Pancreas (tissue), 10 donors: ENCODE results near the gene IQCF2. TPM values are rescaled to one million over a fixed set of nuclear protein-coding genes. Genes with fewer than 3 reads are reported as not detected.
"Not testable (repeated sequence)": the region's sequence is repeated elsewhere in the genome, so short reads cannot be mapped to it uniquely, and the experiment has no call there.

Experiments used
- ATAC-seq, 4 donors: fragments of 200-7000 bp; cut with Tn5 transposase; one replicate each; pipeline versions ENCODE4 v1.8.0 to v1.9.1; 2020; ENCODE audit warnings: mild to moderate bottlenecking in 4 of 4, moderate library complexity in 4 of 4
- DNase-seq, 6 donors: peaks; one replicate each; pipeline ENCODE4 v3.0.0-alpha.2; 2020
- FAIRE-seq: peaks from 2 replicates; lab custom pipeline; 2012; peaks lifted over from hg19 to GRCh38; lab: Jason Lieb, UNC
- H3K27ac ChIP-seq, 4 donors: fragments of 200-600 bp; sonication (generic); 1 replicate in 3 of 4; 2 replicates in 1 of 4; pipeline versions ENCODE4 v1.5.0 to v1.8.0; 2020
- H3K27me3 ChIP-seq, 4 donors: fragments of 200-600 bp; one replicate each; pipeline ENCODE4 v1.8.0; 2021
- H3K36me3 ChIP-seq, 3 donors: fragments of 200-600 bp; sonication (generic) in 1 of 3; one replicate each; pipeline versions ENCODE4 v1.5.0 to v1.8.0; 2020 to 2021
- H3K4me1 ChIP-seq, 3 donors: fragments of 200-600 bp; one replicate each; pipeline ENCODE4 v1.8.0; 2021
- H3K4me3 ChIP-seq, 4 donors: fragments of 200-600 bp; sonication (generic) in 2 of 4; one replicate each; pipeline versions ENCODE4 v1.5.0 to v1.8.0; 2020 to 2021
- H3K9me3 ChIP-seq, 4 donors: fragments of 200-600 bp; one replicate each; pipeline ENCODE4 v1.8.0; 2021
- CTCF ChIP-seq, 4 donors: fragments of 200-600 bp; sonication (generic) in 3 of 4; IDR thresholded peaks; one replicate each; pipeline versions ENCODE4 v1.5.0 to v1.8.0; 2021; ENCODE audit warnings: antibody characterized with exemption in 4 of 4
- WGBS, 2 donors: extraction: QIAGEN DNeasy Blood & Tissue Kit; methylation state at CpG; one replicate each; pipeline ENCODE4 v1.1.7; 2013; 5-methylcytosine and 5-hydroxymethylcytosine counted together
- intact Hi-C, 3 donors: fragments of 100-400 bp; cut with DNase I; formaldehyde crosslinking; loops; one replicate each; pipeline versions ENCODE4 v1.11.1 to v1.14.2; 2022
- polyA plus RNA-seq, 2 donors: library from polyadenylated mRNA; stranded (reverse); fragments of 200-250 nt; gene quantifications; one replicate each; pipeline ENCODE4 v1.2.3, GENCODE V29; 2013
- total RNA-seq, 6 donors: library from RNA; stranded (reverse); fragmentation: NEBNext Ultra II Directional in 4 of 6; extraction: Animal tissue kit (Norgen Biotek cat#: 25700) in 4 of 6; gene quantifications; one replicate each; pipeline versions ENCODE4 v1.2.1 to v1.2.4, GENCODE V29; 2021 to 2023
- donor health status: healthy with polysubstance abuse.
- donor health status: DM: no; HTN: no; CAD: no; lungs with moderate emphysema.
- donor health status: DM: no; HTN: no; CAD: no.
- donor health status: control.
- donor health status: control.
- donor health status: Bipolar disorder and iron deficiency.
- donor health status: DM: yes; HTN: yes; CAD: no.
- donor health status: DM: no; HTN: no; CAD: no.
- donor health status: DM: no; HTN: no; CAD: no.
- donor health status: DM: yes; HTN: yes; CAD: no.

IQCF2 gene
- total and polyA plus RNA-seq, 8 donors: not detected

GRCh38 chr3:51830836-51831385, 30.5 kb upstream of the IQCF2 start:
- Histone ChIP-seq H3K9me3 (no peaks in the 10 kb centered on the region), H3K4me3 (no peak overlapping the region), H3K4me1 (no peaks in the 10 kb centered on the region), H3K36me3 (no peaks in the 10 kb centered on the region), H3K27me3 (no peaks in the 10 kb centered on the region), H3K27ac (no peak overlapping the region)
- WGBS, 2 donors: 48 to 60% methylated on average over 4 of the region's 4 CpGs
- no peak for FAIRE-seq
- ATAC-seq: no peak
- DNase-seq: no peak
- no peak for TF ChIP-seq CTCF (IDR thresholded peaks at IDR 0.05)
- intact Hi-C loops: no loop called here

- FAIRE-seq (no peak), DNase-seq (no peak), ATAC-seq (no peak)
- H3K4me1 ChIP-seq: no peaks in the 10 kb centered on the region
- no peaks in the 10 kb centered on the region for H3K9me3 ChIP-seq
- no peak overlapping the region for H3K4me3 ChIP-seq
- H3K36me3 ChIP-seq: no peaks in the 10 kb centered on the region
- no peak for TF ChIP-seq CTCF (IDR thresholded peaks at IDR 0.05)
- no peak overlapping the region for H3K27ac ChIP-seq
- WGBS, 2 donors: 76 to 78% methylated on average over 5 of the region's 5 CpGs
- intact Hi-C loops: no loop called here
- H3K27me3 ChIP-seq: no peaks in the 10 kb centered on the region
Measured at GRCh38 chr3:51836606-51837005, 24.8 kb upstream of the IQCF2 start.

- Histone ChIP-seq H3K4me3 (no peak overlapping the region), H3K27ac (no peak overlapping the region), H3K9me3 (no peaks in the 10 kb centered on the region), H3K27me3 (no peaks in the 10 kb centered on the region), H3K36me3 (no peaks in the 10 kb centered on the region), H3K4me1 (no peaks in the 10 kb centered on the region)
- DNase-seq: no peak
- intact Hi-C loops: no loop called here
- ATAC-seq: no peak
- WGBS, 2 donors: 62 to 63% methylated on average over 7 of the region's 7 CpGs
- no peak for TF ChIP-seq CTCF (IDR thresholded peaks at IDR 0.05)
- FAIRE-seq: no peak
Measured at GRCh38 chr3:51845129-51845528, 16.3 kb upstream of the IQCF2 start.

GRCh38 chr3:51855411-51855810, 6.0 kb upstream of the IQCF2 start:
- H3K36me3 ChIP-seq, ATAC-seq, H3K27me3 ChIP-seq, DNase-seq, H3K27ac ChIP-seq, H3K9me3 ChIP-seq, intact Hi-C loops, H3K4me1 ChIP-seq, H3K4me3 ChIP-seq, FAIRE-seq: not testable (repeated sequence)
- WGBS, 2 donors: 78 to 81% methylated on average over 1 of the region's 1 CpG

- no peak for TF ChIP-seq CTCF (IDR thresholded peaks at IDR 0.05)
- ATAC-seq (no peak), DNase-seq (no peak), FAIRE-seq (no peak)
- 68% methylated on average over 13 of the region's 13 CpGs for WGBS, 2 donors
- no peak overlapping the region for H3K27ac ChIP-seq
- intact Hi-C loops: no loop called here
- H3K9me3 ChIP-seq: no peaks in the 10 kb centered on the region
- no peaks in the 10 kb centered on the region for H3K4me1 ChIP-seq
- no peaks in the 10 kb centered on the region for H3K36me3 ChIP-seq
- peaks cover 0 to 4% (median 0%) of the 10 kb centered on the region in 4 donors for H3K27me3 ChIP-seq
- H3K4me3 ChIP-seq: no peak overlapping the region
Measured at GRCh38 chr3:51862886-51863285, 1.5 kb downstream of the IQCF2 start.

GRCh38 chr3:51868896-51869295, 7.5 kb downstream of the IQCF2 start:
- H3K27ac ChIP-seq, ATAC-seq, H3K4me1 ChIP-seq, H3K36me3 ChIP-seq, H3K9me3 ChIP-seq, H3K4me3 ChIP-seq, FAIRE-seq, intact Hi-C loops, DNase-seq, H3K27me3 ChIP-seq: not testable (repeated sequence)
- 73 to 85% methylated on average over 1 of the region's 1 CpG for WGBS, 2 donors
